ENCODE data around the gene SYDE1. TPM values are rescaled to one million over a fixed set of nuclear protein-coding genes. Genes with fewer than 3 reads are reported as not detected.

Gene SYDE1
- total RNA-seq, 1 donor from 2014 or later = 31.9 TPM

DNA sequence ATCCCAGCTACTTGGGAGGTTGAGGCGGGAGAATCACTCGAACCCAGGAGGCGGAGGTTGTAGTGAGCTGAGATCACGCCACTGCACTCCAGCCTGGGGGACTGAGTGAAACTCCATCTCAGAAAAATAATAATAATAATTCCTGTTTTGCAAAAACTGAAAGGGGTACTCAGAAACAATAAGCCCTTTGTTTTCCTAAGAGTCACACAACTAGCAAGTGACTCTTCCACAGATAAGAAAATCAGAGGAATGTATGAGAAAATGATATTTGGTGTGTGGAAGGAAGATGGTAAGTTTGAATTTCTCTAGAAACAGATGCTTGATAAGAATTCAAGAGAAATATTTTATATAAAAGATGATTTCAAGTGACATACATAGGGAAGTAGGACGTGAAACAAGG is 35.1 kb downstream of the SYDE1 start:
- no peaks in the 10 kb centered on the region for H3K4me1 ChIP-seq
- TF ChIP-seq POLR2A (IDR thresholded peaks at IDR 0.05) (no peak), POLR2AphosphoS5 (IDR thresholded peaks at IDR 0.05; ENCODE audit: insufficient read depth in 1 of 2, low read depth in 1 of 2) (no peak)
- TF ChIP-seq, protein P1, sequence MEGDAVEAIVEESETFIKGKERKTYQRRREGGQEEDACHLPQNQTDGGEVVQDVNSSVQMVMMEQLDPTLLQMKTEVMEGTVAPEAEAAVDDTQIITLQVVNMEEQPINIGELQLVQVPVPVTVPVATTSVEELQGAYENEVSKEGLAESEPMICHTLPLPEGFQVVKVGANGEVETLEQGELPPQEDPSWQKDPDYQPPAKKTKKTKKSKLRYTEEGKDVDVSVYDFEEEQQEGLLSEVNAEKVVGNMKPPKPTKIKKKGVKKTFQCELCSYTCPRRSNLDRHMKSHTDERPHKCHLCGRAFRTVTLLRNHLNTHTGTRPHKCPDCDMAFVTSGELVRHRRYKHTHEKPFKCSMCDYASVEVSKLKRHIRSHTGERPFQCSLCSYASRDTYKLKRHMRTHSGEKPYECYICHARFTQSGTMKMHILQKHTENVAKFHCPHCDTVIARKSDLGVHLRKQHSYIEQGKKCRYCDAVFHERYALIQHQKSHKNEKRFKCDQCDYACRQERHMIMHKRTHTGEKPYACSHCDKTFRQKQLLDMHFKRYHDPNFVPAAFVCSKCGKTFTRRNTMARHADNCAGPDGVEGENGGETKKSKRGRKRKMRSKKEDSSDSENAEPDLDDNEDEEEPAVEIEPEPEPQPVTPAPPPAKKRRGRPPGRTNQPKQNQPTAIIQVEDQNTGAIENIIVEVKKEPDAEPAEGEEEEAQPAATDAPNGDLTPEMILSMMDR (IDR thresholded peaks at IDR 0.05) = no peak
- intact Hi-C loops (cut with DNase I) = no loop called here
- H3K27ac ChIP-seq = no peak overlapping the region
- no peaks in the 10 kb centered on the region for H3K9me3 ChIP-seq
- no peaks in the 10 kb centered on the region for H3K36me3 ChIP-seq
- H3K27me3 ChIP-seq = no peaks in the 10 kb centered on the region
- DNase-seq (ENCODE audit: extremely low spot score in 2 of 2) = no peak
- no peak overlapping the region for H3K4me3 ChIP-seq

DNA sequence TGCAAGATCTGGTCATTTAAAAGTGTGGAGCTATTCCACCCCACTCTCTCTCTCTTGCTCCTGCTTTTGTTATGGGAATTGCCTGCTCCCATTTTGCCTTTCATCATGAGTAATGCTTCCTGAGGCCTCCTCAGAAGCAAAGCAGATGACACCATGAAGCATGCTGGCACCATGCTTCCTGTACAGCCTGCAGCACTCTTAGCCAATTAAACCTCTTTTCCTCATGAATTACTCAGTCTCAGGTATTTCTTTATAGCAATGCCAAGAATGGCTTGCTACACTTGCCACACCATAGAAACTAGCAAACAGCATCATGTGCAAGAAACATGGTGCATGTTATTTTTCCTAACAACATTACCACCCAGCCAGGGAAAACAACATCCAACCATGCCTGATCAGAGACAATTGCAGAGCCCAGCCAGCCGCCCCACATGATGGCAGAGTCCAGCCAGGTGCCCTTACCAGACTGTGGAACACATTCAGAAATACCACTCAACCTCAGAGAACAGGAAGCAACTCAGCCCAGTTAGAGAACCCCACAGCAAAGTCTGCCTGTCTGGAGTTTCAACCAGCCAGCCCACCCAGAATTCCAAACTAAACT is 36.9 kb downstream of the SYDE1 start:
- H3K27ac ChIP-seq = no peak overlapping the region
- intact Hi-C loops (cut with DNase I) = no loop called here

DNA sequence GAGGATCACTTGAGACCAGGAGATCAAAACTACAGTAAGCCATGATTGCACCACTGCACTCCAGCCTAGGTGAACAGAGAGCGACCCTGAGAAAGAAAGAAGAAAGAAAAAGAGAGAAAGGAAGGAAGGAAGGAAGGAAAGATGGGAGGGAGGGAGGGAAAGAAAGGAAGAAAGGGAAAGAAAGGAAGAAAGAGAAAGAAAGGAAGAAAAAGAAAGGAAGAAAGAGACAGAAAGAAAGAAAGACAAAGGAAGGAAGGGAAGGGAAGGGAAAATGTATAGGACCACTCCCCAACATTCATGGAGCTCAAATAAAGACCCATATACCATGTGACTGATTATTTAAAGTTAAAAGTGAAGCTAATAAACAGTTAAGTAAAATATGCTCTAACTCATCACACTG is 39.9 kb downstream of the SYDE1 start:
- Histone ChIP-seq H3K4me3 (no peak overlapping the region), H3K27ac (no peak overlapping the region), H3K36me3 (no peaks in the 10 kb centered on the region), H3K27me3 (no peaks in the 10 kb centered on the region), H3K4me1 (no peaks in the 10 kb centered on the region), H3K9me3 (no peaks in the 10 kb centered on the region)
- DNase-seq (ENCODE audit: extremely low spot score in 2 of 2) = no peak
- intact Hi-C loops (cut with DNase I) = no loop called here
- TF ChIP-seq POLR2A (IDR thresholded peaks at IDR 0.05) = no peak
- TF ChIP-seq, protein P1 (IDR thresholded peaks at IDR 0.05) = no peak
- TF ChIP-seq POLR2AphosphoS5 (IDR thresholded peaks at IDR 0.05; ENCODE audit: insufficient read depth in 1 of 2, low read depth in 1 of 2) = no peak

More for the DNA sequence above, 36.9 kb downstream of the SYDE1 start:
- H3K27me3 ChIP-seq = no peaks in the 10 kb centered on the region
- H3K9me3 ChIP-seq = no peaks in the 10 kb centered on the region
- TF ChIP-seq POLR2AphosphoS5 (IDR thresholded peaks at IDR 0.05; ENCODE audit: insufficient read depth in 1 of 2, low read depth in 1 of 2) = peak in 1 of 2 donors; percentile 31
- TF ChIP-seq POLR2A (IDR thresholded peaks at IDR 0.05) = no peak
- H3K36me3 ChIP-seq = no peaks in the 10 kb centered on the region
- H3K4me3 ChIP-seq = no peak overlapping the region
- no peaks in the 10 kb centered on the region for H3K4me1 ChIP-seq
- no peak for DNase-seq (ENCODE audit: extremely low spot score in 2 of 2)

DNA sequence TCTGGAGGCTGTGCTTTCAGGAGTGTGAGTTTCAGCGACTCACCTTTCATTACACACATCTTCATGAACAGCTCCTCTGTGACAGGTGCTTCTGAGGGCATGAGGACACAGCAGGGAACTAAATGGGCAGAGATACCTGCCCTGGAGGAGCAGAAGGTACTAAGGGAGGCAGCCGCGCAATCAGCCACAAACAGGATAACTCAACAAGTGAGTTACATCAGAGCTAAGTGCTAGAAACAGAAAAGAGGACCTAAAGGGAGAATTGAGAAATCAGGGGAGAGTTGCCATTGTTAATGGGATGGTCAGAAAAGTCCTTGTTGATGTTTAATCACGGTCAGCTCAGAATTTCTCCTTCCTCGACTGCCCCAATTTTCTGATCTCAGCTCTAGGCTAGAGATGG is 42.5 kb downstream of the SYDE1 start:
- no peaks in the 10 kb centered on the region for H3K36me3 ChIP-seq
- no peaks in the 10 kb centered on the region for H3K27me3 ChIP-seq
- H3K4me3 ChIP-seq = no peak overlapping the region
- DNase-seq (ENCODE audit: extremely low spot score in 2 of 2) = no peak
- no peaks in the 10 kb centered on the region for H3K9me3 ChIP-seq
- TF ChIP-seq POLR2AphosphoS5 (IDR thresholded peaks at IDR 0.05; ENCODE audit: insufficient read depth in 1 of 2, low read depth in 1 of 2) (no peak), POLR2A (IDR thresholded peaks at IDR 0.05) (no peak)
- TF ChIP-seq, protein P1 (IDR thresholded peaks at IDR 0.05) = no peak
- no peak overlapping the region for H3K27ac ChIP-seq
- intact Hi-C loops (cut with DNase I) = loop anchor here (5.0 kb wide), 1 partner anchor 57 kb away; no protein-coding TSS in a partner anchor
- H3K4me1 ChIP-seq = no peaks in the 10 kb centered on the region

DNA sequence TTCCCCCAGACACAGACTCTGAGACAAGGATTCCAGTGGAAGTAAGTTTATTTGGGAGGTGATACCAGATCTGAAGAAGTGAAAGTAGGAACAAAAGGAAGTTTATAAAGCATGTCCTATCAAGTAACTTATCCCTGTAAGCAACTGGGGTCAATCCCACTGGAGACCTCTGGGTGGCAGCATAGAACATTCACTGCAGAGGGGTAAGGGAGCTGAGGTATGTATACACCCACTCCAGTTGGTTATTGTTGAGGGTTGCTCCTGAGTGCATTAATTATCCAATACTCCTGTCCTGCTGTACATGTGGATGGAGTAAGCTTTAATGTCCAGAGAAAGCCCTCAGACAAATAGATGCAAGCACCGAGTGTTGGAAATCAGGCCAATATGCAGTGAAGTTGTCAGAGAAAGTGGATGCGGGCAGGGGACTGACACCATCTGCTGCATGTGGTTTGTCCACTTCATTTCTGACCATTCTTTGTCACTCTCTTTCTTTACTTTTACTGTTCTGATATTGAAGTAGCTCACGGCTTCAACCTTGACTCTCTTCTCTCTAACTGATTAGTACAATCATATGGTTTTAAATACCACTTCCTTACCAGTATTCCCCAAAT is 46.9 kb downstream of the SYDE1 start:
- no peaks in the 10 kb centered on the region for H3K9me3 ChIP-seq
- H3K4me1 ChIP-seq = no peaks in the 10 kb centered on the region
- no peaks in the 10 kb centered on the region for H3K27me3 ChIP-seq
- no peak overlapping the region for H3K27ac ChIP-seq
- H3K36me3 ChIP-seq = no peaks in the 10 kb centered on the region
- DNase-seq (ENCODE audit: extremely low spot score in 2 of 2) = no peak
- no peak for TF ChIP-seq POLR2A (IDR thresholded peaks at IDR 0.05)
- TF ChIP-seq, protein P1 (IDR thresholded peaks at IDR 0.05) = peak in 2 of 3 experiments; percentile 21 to 38
- TF ChIP-seq POLR2AphosphoS5 (IDR thresholded peaks at IDR 0.05; ENCODE audit: insufficient read depth in 1 of 2, low read depth in 1 of 2) = no peak
- no peak overlapping the region for H3K4me3 ChIP-seq
- intact Hi-C loops (cut with DNase I) = loop anchor here (5.0 kb wide), 1 partner anchor 62 kb away; no protein-coding TSS in a partner anchor
